ENCODE results near the gene G3BP2.

Gene G3BP2

GRCh38 chr4:75653845-75654503 is 19.2 kb downstream of the G3BP2 start:
- Histone ChIP-seq H3K4me3 (ENCODE audit: low read length in 2 of 2) (no peak overlapping the region), H3K36me3 (ENCODE audit: control insufficient read depth in 2 of 2, insufficient read depth in 2 of 2, low read length in 2 of 2) (peaks cover 40 to 49% of the 10 kb centered on the region in 2 donors), H3K27me3 (ENCODE audit: control insufficient read depth in 2 of 2, insufficient read depth in 2 of 2, low read length in 2 of 2) (no peaks in the 10 kb centered on the region), H3K9me3 (ENCODE audit: control insufficient read depth in 2 of 2, low read length in 2 of 2) (no peaks in the 10 kb centered on the region), H3K9ac (ENCODE audit: low read depth in 1 of 2, low read length in 2 of 2) (no peak overlapping the region), H3K27ac (ENCODE audit: low read depth in 2 of 2, low read length in 2 of 2) (no peak overlapping the region), H3K4me1 (ENCODE audit: control insufficient read depth in 2 of 2, insufficient read depth in 2 of 2, low read length in 2 of 2) (no peaks in the 10 kb centered on the region)

- Histone ChIP-seq H3K27ac (ENCODE audit: low read depth in 2 of 2, low read length in 2 of 2) (no peak overlapping the region), H3K9me3 (ENCODE audit: control insufficient read depth in 2 of 2, low read length in 2 of 2) (no peaks in the 10 kb centered on the region), H3K4me1 (ENCODE audit: control insufficient read depth in 2 of 2, insufficient read depth in 2 of 2, low read length in 2 of 2) (no peaks in the 10 kb centered on the region), H3K27me3 (ENCODE audit: control insufficient read depth in 2 of 2, insufficient read depth in 2 of 2, low read length in 2 of 2) (no peaks in the 10 kb centered on the region), H3K4me3 (ENCODE audit: low read length in 2 of 2) (no peak overlapping the region), H3K9ac (ENCODE audit: low read depth in 1 of 2, low read length in 2 of 2) (no peak overlapping the region), H3K36me3 (ENCODE audit: control insufficient read depth in 2 of 2, insufficient read depth in 2 of 2, low read length in 2 of 2) (peaks cover 44 to 51% of the 10 kb centered on the region in 2 donors)
Measured at GRCh38 chr4:75644095-75644494, 29.1 kb downstream of the G3BP2 start.

- no peaks in the 10 kb centered on the region for H3K27me3 ChIP-seq (ENCODE audit: control insufficient read depth in 2 of 2, insufficient read depth in 2 of 2, low read length in 2 of 2)
- peaks cover 44 to 51% of the 10 kb centered on the region in 2 donors for H3K36me3 ChIP-seq (ENCODE audit: control insufficient read depth in 2 of 2, insufficient read depth in 2 of 2, low read length in 2 of 2)
- no peak overlapping the region for H3K27ac ChIP-seq (ENCODE audit: low read depth in 2 of 2, low read length in 2 of 2)
- no peak overlapping the region for H3K4me3 ChIP-seq (ENCODE audit: low read length in 2 of 2)
- H3K4me1 ChIP-seq (ENCODE audit: control insufficient read depth in 2 of 2, insufficient read depth in 2 of 2, low read length in 2 of 2): no peaks in the 10 kb centered on the region
- H3K9ac ChIP-seq (ENCODE audit: low read depth in 1 of 2, low read length in 2 of 2): no peak overlapping the region
- H3K9me3 ChIP-seq (ENCODE audit: control insufficient read depth in 2 of 2, low read length in 2 of 2): no peaks in the 10 kb centered on the region
Measured at GRCh38 chr4:75643651-75644050, 29.6 kb downstream of the G3BP2 start.

- Histone ChIP-seq H3K27me3 (ENCODE audit: control insufficient read depth in 2 of 2, insufficient read depth in 2 of 2, low read length in 2 of 2) (no peaks in the 10 kb centered on the region), H3K36me3 (ENCODE audit: control insufficient read depth in 2 of 2, insufficient read depth in 2 of 2, low read length in 2 of 2) (peaks cover 9 to 12% of the 10 kb centered on the region in 2 donors), H3K27ac (ENCODE audit: low read depth in 2 of 2, low read length in 2 of 2) (no peak overlapping the region), H3K9ac (ENCODE audit: low read depth in 1 of 2, low read length in 2 of 2) (no peak overlapping the region), H3K4me1 (ENCODE audit: control insufficient read depth in 2 of 2, insufficient read depth in 2 of 2, low read length in 2 of 2) (no peaks in the 10 kb centered on the region), H3K4me3 (ENCODE audit: low read length in 2 of 2) (no peak overlapping the region), H3K9me3 (ENCODE audit: control insufficient read depth in 2 of 2, low read length in 2 of 2) (no peaks in the 10 kb centered on the region)
Measured at GRCh38 chr4:75639124-75639695, 34.0 kb downstream of the G3BP2 start.

- Histone ChIP-seq H3K36me3 (ENCODE audit: control insufficient read depth in 2 of 2, insufficient read depth in 2 of 2, low read length in 2 of 2) (peaks cover 2 to 7% of the 10 kb centered on the region in 2 donors), H3K27ac (ENCODE audit: low read depth in 2 of 2, low read length in 2 of 2) (no peak overlapping the region), H3K9ac (ENCODE audit: low read depth in 1 of 2, low read length in 2 of 2) (no peak overlapping the region), H3K27me3 (ENCODE audit: control insufficient read depth in 2 of 2, insufficient read depth in 2 of 2, low read length in 2 of 2) (no peaks in the 10 kb centered on the region), H3K9me3 (ENCODE audit: control insufficient read depth in 2 of 2, low read length in 2 of 2) (no peaks in the 10 kb centered on the region), H3K4me3 (ENCODE audit: low read length in 2 of 2) (no peak overlapping the region), H3K4me1 (ENCODE audit: control insufficient read depth in 2 of 2, insufficient read depth in 2 of 2, low read length in 2 of 2) (no peaks in the 10 kb centered on the region)
Measured at GRCh38 chr4:75637827-75638226, 35.4 kb downstream of the G3BP2 start.

GRCh38 chr4:75637176-75637575 is 36.0 kb downstream of the G3BP2 start:
- no peak overlapping the region for H3K27ac ChIP-seq (ENCODE audit: low read depth in 2 of 2, low read length in 2 of 2)

GRCh38 chr4:75634951-75635350 is 38.3 kb downstream of the G3BP2 start:
- Histone ChIP-seq H3K9me3 (ENCODE audit: control insufficient read depth in 2 of 2, low read length in 2 of 2) (no peaks in the 10 kb centered on the region), H3K4me1 (ENCODE audit: control insufficient read depth in 2 of 2, insufficient read depth in 2 of 2, low read length in 2 of 2) (peaks cover 7 to 10% of the 10 kb centered on the region in 2 donors), H3K4me3 (ENCODE audit: low read length in 2 of 2) (no peak overlapping the region), H3K36me3 (ENCODE audit: control insufficient read depth in 2 of 2, insufficient read depth in 2 of 2, low read length in 2 of 2) (no peaks in the 10 kb centered on the region), H3K27me3 (ENCODE audit: control insufficient read depth in 2 of 2, insufficient read depth in 2 of 2, low read length in 2 of 2) (no peaks in the 10 kb centered on the region), H3K9ac (ENCODE audit: low read depth in 1 of 2, low read length in 2 of 2) (no peak overlapping the region), H3K27ac (ENCODE audit: low read depth in 2 of 2, low read length in 2 of 2) (no peak overlapping the region)

More at GRCh38 chr4:75637176-75637575, 36.0 kb downstream of the G3BP2 start:
- H3K36me3 ChIP-seq (ENCODE audit: control insufficient read depth in 2 of 2, insufficient read depth in 2 of 2, low read length in 2 of 2): peaks cover 0 to under 1% of the 10 kb centered on the region in 2 donors
- no peaks in the 10 kb centered on the region for H3K27me3 ChIP-seq (ENCODE audit: control insufficient read depth in 2 of 2, insufficient read depth in 2 of 2, low read length in 2 of 2)
- H3K4me1 ChIP-seq (ENCODE audit: control insufficient read depth in 2 of 2, insufficient read depth in 2 of 2, low read length in 2 of 2): no peaks in the 10 kb centered on the region
- H3K9ac ChIP-seq (ENCODE audit: low read depth in 1 of 2, low read length in 2 of 2): no peak overlapping the region
- no peaks in the 10 kb centered on the region for H3K9me3 ChIP-seq (ENCODE audit: control insufficient read depth in 2 of 2, low read length in 2 of 2)
- H3K4me3 ChIP-seq (ENCODE audit: low read length in 2 of 2): no peak overlapping the region

- Histone ChIP-seq H3K27me3 (ENCODE audit: control insufficient read depth in 2 of 2, insufficient read depth in 2 of 2, low read length in 2 of 2) (no peaks in the 10 kb centered on the region), H3K4me1 (ENCODE audit: control insufficient read depth in 2 of 2, insufficient read depth in 2 of 2, low read length in 2 of 2) (peaks cover 9 to 11% of the 10 kb centered on the region in 2 donors), H3K4me3 (ENCODE audit: low read length in 2 of 2) (no peak overlapping the region), H3K9me3 (ENCODE audit: control insufficient read depth in 2 of 2, low read length in 2 of 2) (no peaks in the 10 kb centered on the region), H3K9ac (ENCODE audit: low read depth in 1 of 2, low read length in 2 of 2) (no peak overlapping the region), H3K36me3 (ENCODE audit: control insufficient read depth in 2 of 2, insufficient read depth in 2 of 2, low read length in 2 of 2) (no peaks in the 10 kb centered on the region), H3K27ac (ENCODE audit: low read depth in 2 of 2, low read length in 2 of 2) (no peak overlapping the region)
Measured at GRCh38 chr4:75634281-75634680, 38.9 kb downstream of the G3BP2 start.

GRCh38 chr4:75633846-75634245 is 39.4 kb downstream of the G3BP2 start:
- no peak overlapping the region for H3K27ac ChIP-seq (ENCODE audit: low read depth in 2 of 2, low read length in 2 of 2)
- H3K4me3 ChIP-seq (ENCODE audit: low read length in 2 of 2): no peak overlapping the region
- H3K27me3 ChIP-seq (ENCODE audit: control insufficient read depth in 2 of 2, insufficient read depth in 2 of 2, low read length in 2 of 2): no peaks in the 10 kb centered on the region
- no peaks in the 10 kb centered on the region for H3K36me3 ChIP-seq (ENCODE audit: control insufficient read depth in 2 of 2, insufficient read depth in 2 of 2, low read length in 2 of 2)
- H3K4me1 ChIP-seq (ENCODE audit: control insufficient read depth in 2 of 2, insufficient read depth in 2 of 2, low read length in 2 of 2): peaks cover 9 to 11% of the 10 kb centered on the region in 2 donors
- no peaks in the 10 kb centered on the region for H3K9me3 ChIP-seq (ENCODE audit: control insufficient read depth in 2 of 2, low read length in 2 of 2)
- H3K9ac ChIP-seq (ENCODE audit: low read depth in 1 of 2, low read length in 2 of 2): no peak overlapping the region

- no peaks in the 10 kb centered on the region for H3K36me3 ChIP-seq (ENCODE audit: control insufficient read depth in 2 of 2, insufficient read depth in 2 of 2, low read length in 2 of 2)
- H3K4me1 ChIP-seq (ENCODE audit: control insufficient read depth in 2 of 2, insufficient read depth in 2 of 2, low read length in 2 of 2): peaks cover 9 to 11% of the 10 kb centered on the region in 2 donors
- H3K9me3 ChIP-seq (ENCODE audit: control insufficient read depth in 2 of 2, low read length in 2 of 2): no peaks in the 10 kb centered on the region
- H3K27me3 ChIP-seq (ENCODE audit: control insufficient read depth in 2 of 2, insufficient read depth in 2 of 2, low read length in 2 of 2): no peaks in the 10 kb centered on the region
- H3K9ac ChIP-seq (ENCODE audit: low read depth in 1 of 2, low read length in 2 of 2): peak overlapping the region; percentile 68 to 84
- H3K27ac ChIP-seq (ENCODE audit: low read depth in 2 of 2, low read length in 2 of 2): peak overlapping the region in 1 of 2 donors; percentile 74
- H3K4me3 ChIP-seq (ENCODE audit: low read length in 2 of 2): peak overlapping the region; percentile 85 to 93
Measured at GRCh38 chr4:75630937-75631329, 42.3 kb downstream of the G3BP2 start.
